ENCODE data around the gene HCN3. TPM values are rescaled to one million over a fixed set of nuclear protein-coding genes. Genes with fewer than 3 reads are reported as not detected.

HCN3 gene
- polyA plus RNA-seq, 1 of the 3 experiments (the other 2 are of a cell fraction): 9.7 TPM

GRCh38 chr1:155295942-155296267 lies 18.6 kb downstream of the HCN3 start:
- H3K9ac ChIP-seq: no peak overlapping the region
- DNase-seq: no peak
- H2AFZ ChIP-seq (ENCODE audit: low read depth): no peak overlapping the region
- no peaks in the 10 kb centered on the region for H3K9me3 ChIP-seq
- no peaks in the 10 kb centered on the region for H3K79me2 ChIP-seq (ENCODE audit: insufficient read depth)
- no peaks in the 10 kb centered on the region for H4K20me1 ChIP-seq (ENCODE audit: insufficient read depth)
- H3K9me2 ChIP-seq: no peaks in the 10 kb centered on the region
- H3K36me3 ChIP-seq (replicated peaks in 1 of 2; ENCODE audit: control insufficient read depth in 1 of 2, insufficient read depth in 2 of 2, low read length in 1 of 2): no peaks in the 10 kb centered on the region
- H3K4me2 ChIP-seq: no peak overlapping the region
- ChIA-PET CTCF (interaction anchor here (0.9 kb wide), 1 partner anchor 12 kb away, joined by 3 read pairs; no protein-coding TSS in a partner anchor), POLR2A (no interaction called here)
- H3K4me1 ChIP-seq (ENCODE audit: control insufficient read depth in 1 of 2, insufficient read depth in 2 of 2, low read depth in 1 of 2, low read length in 1 of 2): no peaks in the 10 kb centered on the region
- no peak overlapping the region for H3K4me3 ChIP-seq (ENCODE audit: low read depth in 2 of 2, low read length in 1 of 2)
- no peak overlapping the region for H3K27ac ChIP-seq (ENCODE audit: low read depth in 2 of 2, low read length in 1 of 2)
- H3F3A ChIP-seq (replicated peaks; ENCODE audit: insufficient read depth): no peaks in the 10 kb centered on the region
- H3K27me3 ChIP-seq (ENCODE audit: insufficient read depth): no peaks in the 10 kb centered on the region
- WGBS (ENCODE audit: low lambda C conversion rate): 80% methylated on average over 5 of the region's 7 CpGs
- TF ChIP-seq PBX3 (IDR thresholded peaks at IDR 0.05) (no peak), IRF3 (IDR thresholded peaks at IDR 0.05; ENCODE audit: low read depth, low read length) (no peak), NRF1 (IDR thresholded peaks at IDR 0.05; ENCODE audit: low read depth, low read length) (no peak), TEAD4 (IDR thresholded peaks at IDR 0.05; ENCODE audit: borderline replicate concordance, insufficient read depth) (no peak), TCF12 (IDR thresholded peaks at IDR 0.05) (no peak), TAF1 (IDR thresholded peaks at IDR 0.05; ENCODE audit: borderline replicate concordance, low read depth, low read length) (no peak), ZBTB33 (IDR thresholded peaks at IDR 0.05; ENCODE audit: borderline replicate concordance, low read depth) (no peak), CTCF (IDR thresholded peaks at IDR 0.05) (no peak), RFX5 (IDR thresholded peaks at IDR 0.05; ENCODE audit: low read length) (no peak), EP300 (IDR thresholded peaks at IDR 0.05; ENCODE audit: borderline replicate concordance in 1 of 2, low read depth in 1 of 2, low read length in 1 of 2) (no peak), RXRA (IDR thresholded peaks at IDR 0.05; ENCODE audit: borderline replicate concordance, low read depth) (no peak), FOSL2 (IDR thresholded peaks at IDR 0.05; ENCODE audit: borderline replicate concordance, low read depth) (no peak)
